B cell (primary cell): ENCODE data around the gene MAG. TPM values are rescaled to one million over a fixed set of nuclear protein-coding genes. Genes with fewer than 3 reads are reported as not detected.

Experiments
- ATAC-seq: fragments of 200-7000 bp; cut with Tn5 transposase; one replicate; pipeline ENCODE4 v1.10.0; 2021; ENCODE audit warnings: low read depth, mild to moderate bottlenecking, moderate number of reproducible peaks, moderate library complexity
- CTCF ChIA-PET: fragments of 350-600 bp; sonication (Branson Sonifier 250); formaldehyde crosslinking; loops from one replicate; lab custom pipeline; 2021; ENCODE audit warnings: antibody characterized with exemption, inconsistent platforms; lab: Charles Lee
- POLR2A ChIA-PET: fragments of 350-600 bp; sonication (Branson Sonifier 250); formaldehyde crosslinking; loops from one replicate; lab custom pipeline; 2021; ENCODE audit warnings: antibody characterized with exemption; lab: Charles Lee
- DNase-seq: peaks from one replicate; pipeline ENCODE4 v3.0.0; 2013
- H2AFZ ChIP-seq: 2 replicates; pipeline ENCODE4 v1.6.1; 2012; ENCODE audit warnings: mild to moderate bottlenecking, low read depth, low read length; ENCODE audit not compliant: insufficient read depth, poor library complexity, severe bottlenecking
- H3K27ac ChIP-seq, 2 donors: 1 replicate in 1 of 2; 2 replicates in 1 of 2; pipeline ENCODE4 v1.5.1; 2012 to 2013; ENCODE audit warnings: low read length in 2 of 2, mild to moderate bottlenecking in 2 of 2, moderate library complexity in 1 of 2
- H3K27me3 ChIP-seq, 4 experiments: fragments of 200-600 bp in 1 of 4; sonication (generic) in 1 of 4; replicated peaks in 1 of 4; 1 replicate in 2 of 4; 2 replicates in 2 of 4; pipeline versions ENCODE4 v1.6.1 to v1.7.0; 2013 to 2016; ENCODE audit warnings: low read length in 3 of 4, mild to moderate bottlenecking in 2 of 4, mixed read lengths in 1 of 4, moderate library complexity in 1 of 4; ENCODE audit not compliant: insufficient read depth in 4 of 4, control insufficient read depth in 3 of 4; ENCODE audit errors: control extremely low read depth in 1 of 4
- H3K36me3 ChIP-seq, 2 experiments: replicated peaks in 1 of 2; 1 replicate in 1 of 2; 2 replicates in 1 of 2; pipeline versions ENCODE4 v1.6.1 to v1.7.1; 2013; ENCODE audit warnings: low read length in 1 of 2; ENCODE audit not compliant: insufficient read depth in 2 of 2, control insufficient read depth in 1 of 2; ENCODE audit errors: control extremely low read depth in 1 of 2, extremely low read depth in 1 of 2
- H3K4me1 ChIP-seq, 2 donors: fragments of 200-600 bp in 1 of 2; sonication (generic) in 1 of 2; 1 replicate in 1 of 2; 2 replicates in 1 of 2; pipeline versions ENCODE4 v1.5.1 to v1.6.1; 2013 to 2017; ENCODE audit warnings: low read length in 2 of 2; ENCODE audit not compliant: control insufficient read depth in 2 of 2, insufficient read depth in 2 of 2
- H3K4me2 ChIP-seq: replicated peaks from 2 replicates; pipeline ENCODE3; 2012; ENCODE audit warnings: mild to moderate bottlenecking, low read depth, low read length; ENCODE audit not compliant: poor library complexity, severe bottlenecking
- H3K4me3 ChIP-seq, 5 experiments: fragments of 200-600 bp in 1 of 5; sonication (generic) in 1 of 5; 1 replicate in 3 of 5; 2 replicates in 2 of 5; pipeline versions ENCODE4 v1.5.1 to v1.7.0; 2011 to 2016; ENCODE audit warnings: low read length in 4 of 5, mild to moderate bottlenecking in 4 of 5, low read depth in 2 of 5, control low read depth in 1 of 5, moderate library complexity in 1 of 5; ENCODE audit not compliant: insufficient read depth in 1 of 5; ENCODE audit errors: control extremely low read depth in 1 of 5, extremely low read depth in 1 of 5
- H3K79me2 ChIP-seq: fragments of 200-600 bp; sonication (generic); one replicate; pipeline ENCODE4 v1.6.0; 2016; ENCODE audit warnings: low read length; ENCODE audit not compliant: control insufficient read depth, insufficient read depth
- H3K9ac ChIP-seq: fragments of 200-600 bp; sonication (generic); 2 replicates; pipeline ENCODE4 v1.6.1; 2017; ENCODE audit warnings: mild to moderate bottlenecking, low read length, moderate library complexity
- H3K9me3 ChIP-seq, 3 donors: one replicate each; pipeline versions ENCODE4 v1.6.1 to v1.7.1; 2013; ENCODE audit warnings: low read length in 2 of 3; ENCODE audit not compliant: control insufficient read depth in 2 of 3, insufficient read depth in 1 of 3; ENCODE audit errors: control extremely low read depth in 1 of 3
- H4K20me1 ChIP-seq: 2 replicates; pipeline ENCODE4 v1.6.0; 2012; ENCODE audit warnings: mild to moderate bottlenecking, low read length; ENCODE audit not compliant: insufficient read depth, control insufficient read depth, poor library complexity, severe bottlenecking
- H3K27ac Mint-ChIP-seq: one replicate; pipeline ENCODE4 v1.8.0; 2021; ENCODE audit warnings: mixed read lengths
- H3K27me3 Mint-ChIP-seq: one replicate; pipeline ENCODE4 v1.8.0; 2021; ENCODE audit warnings: mixed read lengths
- H3K4me1 Mint-ChIP-seq: one replicate; pipeline ENCODE4 v1.8.0; 2021; ENCODE audit warnings: mixed read lengths
- H3K4me3 Mint-ChIP-seq: one replicate; pipeline ENCODE4 v1.8.0; 2021; ENCODE audit warnings: mixed read lengths
- H3K9me3 Mint-ChIP-seq: one replicate; pipeline ENCODE4 v1.8.0; 2022; ENCODE audit warnings: mixed read lengths; ENCODE audit not compliant: insufficient read depth
- EZH2 ChIP-seq: IDR thresholded peaks from 2 replicates; pipeline ENCODE4 v1.6.1; 2012; ENCODE audit warnings: borderline replicate concordance, low read depth, mild to moderate bottlenecking, moderate library complexity, low read length; ENCODE audit not compliant: insufficient read depth, poor library complexity, severe bottlenecking
- WGBS: methylation state at CpG from one replicate; pipeline ENCODE4 v1.1.5; 2013; ENCODE audit warnings: missing lambda C conversion rate; ENCODE audit not compliant: insufficient coverage; 5-methylcytosine and 5-hydroxymethylcytosine counted together
- intact Hi-C: fragments of 100-400 bp; cut with micrococcal nuclease; formaldehyde crosslinking; loops from one replicate; pipeline ENCODE4 v1.10.0; 2022
- polyA plus RNA-seq: library from polyadenylated mRNA; depleted of rRNA; stranded (reverse); fragments of >200 nt; gene quantifications from 2 replicates; pipeline ENCODE4 v1.2.3, GENCODE V29; 2012
- total RNA-seq, 2 donors: library from RNA; stranded (reverse); fragments of 120-200 nt in 1 of 2; gene quantifications; 1 replicate in 1 of 2; 2 replicates in 1 of 2; pipeline versions ENCODE4 v1.2.3 to v1.2.4, GENCODE V29; 2013 to 2022
- TF ChIP-seq, protein P1 (sequence below): fragments of 200-600 bp; IDR thresholded peaks from one replicate; pipeline ENCODE4 v1.8.0; 2022; ENCODE audit warnings: antibody characterized with exemption, mild to moderate bottlenecking

Gene MAG
- total and polyA plus RNA-seq, 2 donors (not counting 1 experiment from before 2014, with no cell fraction given): 0.12 to 0.58 TPM

DNA sequence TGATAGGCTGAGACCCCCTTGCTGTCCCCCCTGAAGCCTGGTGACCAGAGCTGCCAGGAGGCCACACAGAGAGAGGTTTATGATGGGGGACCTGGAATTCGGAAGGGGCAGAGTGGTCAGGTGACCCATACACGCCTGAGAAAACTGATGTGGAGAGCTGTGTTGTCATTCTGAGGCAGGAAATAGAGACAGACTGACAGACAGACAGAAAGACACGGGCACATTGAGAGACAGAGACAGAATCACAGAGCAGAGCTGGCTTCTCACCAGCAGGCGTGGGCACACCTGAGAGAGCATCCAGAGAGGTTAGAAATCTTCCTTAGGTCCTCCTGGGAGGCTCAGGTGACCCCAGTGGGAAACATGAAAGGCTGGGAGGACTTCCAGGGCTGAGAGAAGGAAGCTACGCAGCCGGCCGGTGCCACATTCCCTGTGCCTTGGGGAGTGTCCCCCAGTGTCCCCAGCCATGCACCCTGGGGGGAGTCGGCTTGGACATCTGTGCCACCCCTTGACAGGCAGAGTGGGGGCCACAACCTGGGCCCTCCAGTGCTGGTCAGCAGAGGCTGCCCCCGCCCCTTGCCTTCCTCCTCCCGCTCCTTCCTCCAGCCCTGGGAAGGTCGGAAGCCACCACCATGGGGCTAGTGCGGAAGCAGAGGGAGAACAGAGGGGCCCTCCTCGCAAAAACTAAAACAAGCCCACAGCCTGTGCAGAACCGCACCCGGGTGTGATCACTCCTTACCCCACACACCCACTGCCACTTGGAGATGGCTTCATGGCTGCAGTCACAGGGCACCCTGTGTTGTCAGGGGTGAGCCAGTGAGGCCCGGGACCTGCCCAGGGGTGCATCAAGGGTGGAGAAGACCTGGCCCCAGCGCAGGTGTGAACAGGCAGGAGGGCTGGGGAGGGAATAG is 57.9 kb downstream of the MAG start:
- peak; percentile 49 for DNase-seq
- 89% methylated on average over 15 of the region's 17 CpGs for WGBS
- POLR2A ChIA-PET: interaction anchor here (0.5 to 3.1 kb wide), 7 partner anchors 13 to 113 kb away, joined by 3 to 12 read pairs (median 3); partner anchors contain the start of gene CD22
- Mint-ChIP-seq H3K27me3 (no peaks in the 10 kb centered on the region), H3K4me1 (peaks cover 63% of the 10 kb centered on the region), H3K9me3 (no peaks in the 10 kb centered on the region), H3K4me3 (peak overlapping the region; percentile 39), H3K27ac (peak overlapping the region; percentile 51)
- Histone ChIP-seq H3K9ac (no peak overlapping the region), H3K4me3 (no peak overlapping the region), H3K79me2 (no peaks in the 10 kb centered on the region), H3K27me3 (no peaks in the 10 kb centered on the region), H3K36me3 (peaks cover 0 to 23% of the 10 kb centered on the region in 2 experiments), H3K9me3 (peaks cover 0 to 10% (median 0%) of the 10 kb centered on the region in 3 donors), H3K4me1 (peaks cover 58 to 72% of the 10 kb centered on the region in 2 donors), H3K4me2 (peak overlapping the region; percentile 65), H3K27ac (peak overlapping the region in 1 of 2 donors; percentile 35), H4K20me1 (peaks cover 15% of the 10 kb centered on the region), H2AFZ (no peak overlapping the region)
- ATAC-seq: no peak
- TF ChIP-seq EZH2: no peak
- TF ChIP-seq, protein P1, sequence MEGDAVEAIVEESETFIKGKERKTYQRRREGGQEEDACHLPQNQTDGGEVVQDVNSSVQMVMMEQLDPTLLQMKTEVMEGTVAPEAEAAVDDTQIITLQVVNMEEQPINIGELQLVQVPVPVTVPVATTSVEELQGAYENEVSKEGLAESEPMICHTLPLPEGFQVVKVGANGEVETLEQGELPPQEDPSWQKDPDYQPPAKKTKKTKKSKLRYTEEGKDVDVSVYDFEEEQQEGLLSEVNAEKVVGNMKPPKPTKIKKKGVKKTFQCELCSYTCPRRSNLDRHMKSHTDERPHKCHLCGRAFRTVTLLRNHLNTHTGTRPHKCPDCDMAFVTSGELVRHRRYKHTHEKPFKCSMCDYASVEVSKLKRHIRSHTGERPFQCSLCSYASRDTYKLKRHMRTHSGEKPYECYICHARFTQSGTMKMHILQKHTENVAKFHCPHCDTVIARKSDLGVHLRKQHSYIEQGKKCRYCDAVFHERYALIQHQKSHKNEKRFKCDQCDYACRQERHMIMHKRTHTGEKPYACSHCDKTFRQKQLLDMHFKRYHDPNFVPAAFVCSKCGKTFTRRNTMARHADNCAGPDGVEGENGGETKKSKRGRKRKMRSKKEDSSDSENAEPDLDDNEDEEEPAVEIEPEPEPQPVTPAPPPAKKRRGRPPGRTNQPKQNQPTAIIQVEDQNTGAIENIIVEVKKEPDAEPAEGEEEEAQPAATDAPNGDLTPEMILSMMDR: no peak
- intact Hi-C loops: loop anchor here (5.0 to 10.0 kb wide), 3 partner anchors 68 to 365 kb away; partner anchors contain the start of genes HAMP and KMT2B
- CTCF ChIA-PET: interaction anchor here (1.0 to 13.5 kb wide), 5 partner anchors 15 to 146 kb away, joined by 3 to 234 read pairs (median 19); no protein-coding TSS in a partner anchor
